H4 (cell line): ENCODE data around the gene CRACR2A. TPM values are rescaled to one million over a fixed set of nuclear protein-coding genes. Genes with fewer than 3 reads are reported as not detected.

Source experiments
- DNase-seq: peaks from one replicate; pipeline ENCODE4 v3.0.0-alpha.2; 2015; ENCODE audit warnings: low spot score
- total RNA-seq: library from RNA; depleted of rRNA; stranded (reverse); fragments of >200 nt; shearing (Covaris generic); gene quantifications from 2 replicates; pipeline ENCODE4 v1.2.3, GENCODE V29; 2014

The CRACR2A gene
- total RNA-seq, 1 experiment from 2014 or later = 0.10 TPM

DNA sequence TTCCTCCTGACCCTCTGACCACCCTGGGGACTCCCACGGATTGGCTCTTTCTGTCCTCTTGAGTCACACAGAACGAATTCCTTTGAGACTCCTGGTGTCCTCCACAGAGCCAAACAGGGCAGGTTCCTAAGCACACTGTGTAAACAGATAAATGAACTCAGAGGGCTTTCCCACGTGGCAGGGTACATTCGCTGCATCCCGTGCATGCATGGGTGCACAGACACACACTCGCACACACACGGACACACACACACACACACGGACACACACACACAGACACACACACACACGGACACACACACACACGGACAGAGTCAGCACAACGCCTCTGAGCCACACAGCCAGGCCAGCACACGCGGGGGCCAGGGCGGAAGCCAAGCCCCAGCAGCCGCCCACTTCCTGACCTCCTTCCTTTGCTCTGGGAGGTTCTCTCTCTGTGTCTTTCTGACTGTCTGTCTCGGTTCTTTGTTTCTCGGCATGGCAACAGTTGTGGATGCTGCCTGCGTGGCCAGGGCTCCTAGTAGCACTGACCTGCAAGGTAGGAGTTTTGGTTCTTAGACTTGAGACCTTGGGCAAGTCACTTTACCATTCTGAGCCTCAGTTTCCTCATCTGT is 706 bp downstream of the CRACR2A start:
- DNase-seq = no peak

DNA sequence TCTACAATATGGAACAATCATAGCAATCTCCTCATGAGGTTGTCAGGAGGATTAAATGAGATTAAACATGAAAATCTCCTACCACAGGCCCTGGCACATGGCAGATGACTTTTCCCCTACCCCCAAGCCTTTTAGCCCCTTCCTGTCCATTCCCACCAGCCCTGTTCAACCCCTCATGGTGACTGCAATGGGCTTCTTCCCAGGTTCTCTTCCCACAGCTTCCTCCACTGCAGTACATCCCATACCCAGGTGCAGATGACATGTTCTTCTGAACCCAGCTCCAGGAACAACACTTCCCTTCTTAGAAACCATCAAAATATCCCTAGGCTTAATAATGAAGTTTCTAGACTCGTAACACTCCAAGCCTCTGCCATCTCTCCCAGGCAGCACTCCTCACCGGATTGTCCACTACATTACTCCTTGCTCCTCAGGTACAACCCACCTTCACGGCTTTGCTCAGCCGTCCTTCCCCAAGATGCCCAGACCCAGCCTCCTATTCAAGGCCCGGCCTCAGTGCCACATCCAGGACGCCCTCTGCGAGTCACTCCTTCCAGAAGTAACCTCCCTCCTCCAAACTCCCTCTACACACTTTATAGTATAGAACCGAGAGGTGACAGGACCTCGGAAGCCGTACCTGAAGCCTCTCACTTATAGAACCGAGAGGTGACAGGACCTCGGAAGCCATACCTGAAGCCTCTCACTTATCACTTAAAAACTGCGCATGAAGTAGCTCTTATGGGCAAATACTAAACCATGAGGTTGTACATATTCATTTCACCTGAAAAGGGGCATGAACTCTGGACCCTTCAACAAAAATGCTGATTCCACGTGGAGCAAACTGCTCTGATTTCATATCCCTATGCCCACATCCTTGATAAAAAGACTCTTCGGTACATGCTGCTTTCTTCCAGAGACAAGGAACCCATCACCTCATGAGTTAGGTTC is 1.5 kb downstream of the CRACR2A start:
- no peak for DNase-seq

DNA sequence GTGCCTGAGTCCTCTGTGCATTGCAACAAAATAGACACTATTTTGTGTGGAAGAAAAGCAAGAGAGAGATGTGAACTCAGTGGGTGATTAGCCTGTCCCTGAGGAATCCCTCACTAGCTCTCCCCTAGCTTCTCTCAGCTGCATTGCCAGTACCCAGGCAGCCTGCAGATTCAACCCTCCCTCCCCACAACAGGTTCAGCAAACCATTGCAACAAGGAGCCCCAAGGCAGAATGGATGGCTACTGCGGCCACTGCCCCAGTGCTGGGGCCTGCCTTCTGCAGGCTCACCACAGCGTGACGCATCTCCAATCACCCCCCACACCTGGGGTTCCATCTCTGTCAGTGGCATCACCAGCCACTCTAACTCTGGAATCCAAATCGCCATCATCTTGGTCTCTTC is 2.3 kb downstream of the CRACR2A start:
- no peak for DNase-seq

DNA sequence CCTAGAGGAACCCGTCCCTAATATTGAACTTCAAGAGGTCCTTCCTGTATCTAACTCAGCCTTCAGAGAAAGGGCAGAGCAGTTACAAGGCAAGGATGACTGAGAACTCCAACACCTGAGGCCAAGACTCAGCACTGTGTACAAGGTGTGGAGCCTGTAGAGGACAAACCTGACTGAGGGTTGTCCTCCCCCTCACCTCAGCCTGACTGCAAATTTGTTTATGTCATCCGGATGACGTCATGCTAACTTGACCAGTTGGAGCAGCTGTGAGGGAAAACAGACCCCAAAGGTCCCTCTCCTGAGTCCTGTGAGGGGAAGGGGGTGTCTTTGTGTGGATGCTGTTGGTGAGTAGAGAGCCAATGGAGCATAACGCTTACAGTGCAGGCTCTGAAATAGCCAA is 4.3 kb downstream of the CRACR2A start:
- peak; percentile 25 for DNase-seq

DNA sequence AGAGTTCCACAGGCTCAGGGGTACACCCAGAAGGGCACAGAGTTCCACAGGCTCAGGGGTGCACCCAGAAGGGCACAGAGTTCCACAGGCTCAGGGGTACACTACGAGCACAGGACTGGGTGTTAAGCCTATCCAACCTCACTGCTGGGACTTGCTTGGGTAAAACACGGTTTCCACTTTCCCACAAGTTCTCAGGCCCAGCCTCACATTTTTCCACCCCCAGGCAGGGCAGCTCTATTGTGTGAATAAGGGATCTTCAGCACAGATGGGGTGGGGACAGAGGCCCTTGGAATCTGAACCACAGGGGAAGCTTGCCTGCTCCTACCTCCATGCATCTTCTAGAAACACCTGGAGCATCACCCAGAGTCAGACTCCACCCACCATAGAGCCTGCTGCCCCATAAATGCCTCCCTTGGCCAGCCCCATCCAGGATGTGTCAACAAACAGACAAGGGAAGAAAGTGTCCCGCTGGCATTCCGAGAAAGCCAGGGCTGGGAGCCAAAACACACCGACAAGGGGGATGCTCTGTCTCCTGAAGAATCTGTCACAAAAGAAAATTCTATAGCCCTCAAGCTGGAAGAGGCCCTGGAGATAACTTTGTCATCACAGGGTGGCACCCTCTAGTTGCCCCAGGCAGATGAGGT is 4.8 kb downstream of the CRACR2A start:
- no peak for DNase-seq

DNA sequence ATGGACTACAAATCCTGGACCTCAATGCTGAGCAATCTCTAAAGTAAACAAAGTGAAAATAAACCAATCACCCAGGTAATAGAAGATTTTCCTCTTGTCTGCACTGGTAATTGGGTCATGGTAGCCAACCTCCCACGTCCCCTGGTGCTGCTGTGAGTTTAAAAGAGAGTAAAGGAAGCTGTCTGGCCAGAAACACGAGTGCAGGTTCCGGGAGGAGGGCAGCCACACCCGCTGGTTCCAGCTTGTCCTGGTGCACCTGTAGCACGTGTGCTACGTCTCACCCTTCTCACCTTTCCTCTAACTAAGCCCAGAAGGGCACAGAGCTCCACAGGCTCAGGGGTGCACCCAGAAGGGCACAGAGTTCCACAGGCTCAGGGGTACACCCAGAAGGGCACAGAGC is 5.4 kb downstream of the CRACR2A start:
- DNase-seq = no peak

DNA sequence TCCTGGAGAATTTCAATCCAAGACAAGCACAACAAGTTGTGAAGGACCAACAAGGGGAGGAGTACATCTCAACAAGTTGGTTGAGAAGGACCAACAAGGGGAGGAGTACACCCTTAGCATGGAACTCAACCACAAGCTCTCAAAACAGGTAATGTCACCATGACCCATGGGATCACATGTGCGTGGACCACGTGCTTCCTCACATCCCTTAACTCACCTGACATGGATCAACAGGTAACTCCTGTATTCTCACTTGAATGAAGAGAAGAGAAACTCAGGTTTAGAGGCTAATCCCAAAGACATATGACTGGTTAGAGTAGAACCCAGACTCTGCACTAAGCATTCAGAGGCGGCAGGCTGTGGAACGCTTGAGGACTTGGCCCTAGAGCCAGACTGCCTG is 6.2 kb downstream of the CRACR2A start:
- DNase-seq = no peak

DNA sequence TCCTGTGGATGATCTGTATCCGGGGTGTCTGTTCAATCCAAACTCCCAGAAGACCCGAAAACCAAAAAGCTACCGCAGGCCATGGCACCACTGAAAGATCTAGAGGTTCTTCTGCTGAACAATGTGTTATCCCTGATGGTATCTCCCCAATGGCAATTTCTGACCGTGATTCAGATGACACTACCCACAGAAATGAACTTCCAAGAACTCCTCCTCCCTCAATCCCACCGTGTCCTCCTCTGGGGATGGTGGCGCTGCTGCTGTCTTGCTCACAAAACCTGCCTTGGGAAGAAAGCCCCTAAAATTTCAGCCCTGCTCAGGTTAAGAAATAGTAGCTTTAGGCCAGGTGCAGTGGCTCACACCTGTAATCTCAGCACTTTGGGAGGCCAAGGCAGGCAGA is 7.8 kb downstream of the CRACR2A start:
- no peak for DNase-seq

DNA sequence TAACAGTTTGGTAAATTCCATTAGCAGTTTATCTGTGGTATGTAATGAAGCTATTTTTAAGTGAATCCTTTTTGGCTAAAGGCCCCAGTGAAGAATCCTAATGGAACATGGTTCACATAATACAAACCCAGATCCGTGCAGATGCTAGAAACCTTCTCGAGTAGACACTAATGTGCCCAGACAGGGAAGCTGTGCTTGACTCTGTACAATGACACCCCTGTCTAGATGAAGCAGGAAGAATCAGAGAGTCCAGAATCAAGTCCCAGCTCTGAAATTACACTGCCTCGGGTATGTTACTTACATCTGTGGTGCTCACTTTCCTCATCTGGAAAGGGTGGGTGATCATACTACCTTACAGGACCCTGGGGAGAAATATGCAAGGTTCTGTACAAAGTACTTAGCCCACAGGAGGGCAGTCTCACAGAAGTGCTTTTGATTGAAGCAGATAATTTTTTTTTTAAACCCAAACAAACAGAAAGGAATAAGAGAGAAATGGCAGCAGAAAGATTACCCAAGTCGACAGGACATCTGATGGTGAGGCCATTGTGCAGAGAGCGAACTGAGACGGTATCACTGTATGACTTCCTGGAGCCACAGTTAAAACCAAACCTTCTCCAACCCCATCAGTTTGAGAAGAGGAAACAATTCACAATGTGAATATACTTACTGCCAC is 8.5 kb downstream of the CRACR2A start:
- no peak for DNase-seq

DNA sequence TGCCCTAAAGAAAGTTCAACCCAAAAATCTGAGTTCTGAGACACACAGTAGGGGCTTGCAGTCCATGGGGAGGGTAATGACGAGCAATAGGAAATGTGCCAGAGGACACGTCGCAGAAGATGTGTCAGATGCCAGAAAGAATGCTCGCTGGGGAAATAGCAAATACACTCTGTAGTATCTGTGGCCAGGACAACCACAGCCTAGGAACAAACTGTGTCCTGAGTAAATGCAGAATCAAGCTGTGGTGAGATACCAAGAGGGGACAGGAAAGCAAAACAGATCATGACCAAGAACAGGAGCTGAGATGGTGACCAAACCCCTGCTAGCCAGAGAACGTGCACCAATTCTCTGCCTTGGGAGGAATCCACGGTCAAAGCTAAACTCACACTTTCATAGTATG is 9.1 kb downstream of the CRACR2A start:
- DNase-seq = no peak

DNA sequence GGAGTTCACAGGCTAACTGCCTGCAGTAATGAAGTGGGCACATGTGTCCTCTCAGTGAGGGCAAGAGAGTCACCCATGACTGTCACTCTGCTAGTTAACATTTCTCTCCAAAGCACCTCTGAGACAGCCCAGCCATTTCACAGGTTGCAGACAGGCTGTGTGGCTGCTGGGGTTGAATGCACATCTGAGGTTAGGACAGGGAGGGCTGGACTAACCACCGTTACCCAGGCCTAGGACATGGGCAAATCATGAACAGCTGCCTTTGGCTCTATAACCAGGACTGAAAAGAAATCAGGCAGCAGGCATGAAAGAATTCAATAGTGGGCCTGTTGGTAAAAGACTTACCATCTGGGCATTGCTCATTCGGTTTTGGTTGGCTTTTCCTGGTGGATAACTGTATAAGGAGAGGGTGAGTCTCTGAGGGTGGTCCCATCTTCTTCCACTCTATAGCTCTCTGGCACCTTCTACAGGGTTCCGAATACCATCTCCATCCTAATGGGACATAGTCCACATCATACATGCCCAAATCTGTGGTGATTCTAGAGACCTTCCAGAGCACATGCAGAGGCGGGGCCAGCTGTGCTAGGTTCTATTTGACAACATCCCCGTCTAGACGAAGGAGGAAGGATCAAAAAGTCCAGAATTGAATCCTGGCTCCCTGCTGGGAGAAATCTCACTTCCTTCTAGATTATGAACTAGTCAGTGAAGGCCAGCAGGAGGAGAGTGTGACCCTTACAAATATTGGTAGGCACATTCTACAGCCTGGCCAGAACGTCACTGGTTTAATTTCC is 10.8 kb downstream of the CRACR2A start:
- no peak for DNase-seq

DNA sequence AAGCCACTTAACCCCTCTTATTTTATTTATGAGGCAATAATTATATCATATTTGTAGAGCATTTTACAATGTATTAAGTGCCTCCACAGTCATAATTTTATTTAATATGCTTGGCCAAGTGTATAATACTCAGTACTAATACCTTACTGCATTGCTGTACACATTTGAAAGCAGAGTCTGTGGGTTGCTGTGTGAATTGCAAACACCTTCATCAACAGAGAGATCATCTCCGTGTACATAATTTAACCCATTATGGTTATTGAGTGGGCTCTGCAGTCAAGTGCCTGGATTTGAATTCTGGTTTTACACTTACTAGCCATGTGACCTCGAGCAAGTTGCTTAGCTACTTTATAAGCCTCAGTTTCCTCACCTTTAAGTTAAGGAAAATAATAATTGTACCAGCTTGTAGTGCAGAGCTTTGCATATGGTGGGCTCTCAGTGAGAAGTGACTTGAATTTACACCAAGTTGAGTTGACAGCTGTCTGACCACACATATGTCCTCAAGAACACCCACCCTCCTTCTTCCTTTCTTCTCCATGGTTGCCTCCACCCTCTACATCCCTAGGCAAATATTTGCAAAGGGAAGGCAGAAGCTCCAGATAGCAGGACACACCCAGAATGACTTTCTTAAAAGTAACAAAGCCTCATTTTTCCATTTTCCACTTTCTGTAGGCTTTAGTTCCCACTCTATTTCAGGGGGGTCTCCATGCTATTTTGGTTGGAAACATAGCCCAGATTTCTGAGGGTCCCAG is 12.3 kb downstream of the CRACR2A start:
- no peak for DNase-seq

DNA sequence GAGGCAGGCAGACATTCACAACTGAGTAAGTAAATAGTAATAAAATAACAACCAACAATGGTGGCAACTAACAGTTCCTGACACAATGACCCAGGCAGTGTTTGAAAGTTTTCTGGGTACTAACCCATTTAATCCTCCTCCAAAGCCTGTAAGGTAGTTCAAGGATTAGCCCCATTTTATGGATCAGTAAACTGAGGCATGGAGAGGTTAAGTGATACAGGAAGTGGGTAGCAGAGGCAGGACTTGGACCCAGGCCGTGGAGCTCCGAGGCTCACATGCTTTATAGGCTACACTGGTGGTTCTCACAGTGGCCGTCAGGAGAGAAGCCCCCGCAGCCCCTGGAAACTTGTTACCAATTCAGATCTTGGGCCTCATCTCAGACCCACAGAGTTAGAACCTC is 17.5 kb downstream of the CRACR2A start:
- DNase-seq = no peak

DNA sequence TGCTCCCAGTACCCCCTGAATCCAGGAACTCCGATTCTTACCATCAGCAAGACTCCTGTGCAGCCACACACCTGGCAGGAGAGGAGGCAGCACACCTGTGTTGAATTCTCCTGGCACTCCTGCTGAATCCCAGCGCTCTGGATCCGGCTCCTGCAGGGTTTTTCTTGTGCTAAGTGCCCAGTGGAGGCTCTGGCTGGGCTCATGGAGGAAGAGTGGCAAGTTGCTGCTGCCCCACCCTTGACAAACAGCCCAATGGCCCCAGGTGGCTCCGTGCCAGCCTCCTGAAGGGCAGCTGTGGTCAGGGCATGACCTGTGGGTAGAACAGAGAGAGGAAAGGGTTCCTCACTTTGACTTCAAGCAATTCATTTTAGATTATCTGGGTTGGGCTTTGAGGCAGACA is 20.0 kb downstream of the CRACR2A start:
- no peak for DNase-seq

DNA sequence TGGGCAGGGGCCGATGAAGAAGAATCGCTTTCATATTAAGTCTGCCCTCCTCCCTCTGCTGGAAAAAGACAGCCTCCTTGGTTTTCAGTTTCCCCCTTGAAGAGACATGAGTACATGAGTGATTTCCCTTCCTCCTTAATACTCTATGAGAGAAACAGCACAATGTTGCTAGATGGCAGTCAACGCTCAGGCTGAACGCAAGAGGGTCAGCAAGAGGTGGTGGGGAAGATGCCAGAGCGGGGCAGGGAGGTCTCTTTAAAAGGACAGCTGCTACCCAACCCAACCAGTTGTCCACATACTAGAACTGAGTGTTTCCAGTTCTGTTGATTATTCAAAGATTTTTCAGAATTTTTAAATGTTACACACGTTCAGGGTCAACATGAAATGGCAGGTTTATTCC is 22.8 kb downstream of the CRACR2A start:
- DNase-seq = no peak

DNA sequence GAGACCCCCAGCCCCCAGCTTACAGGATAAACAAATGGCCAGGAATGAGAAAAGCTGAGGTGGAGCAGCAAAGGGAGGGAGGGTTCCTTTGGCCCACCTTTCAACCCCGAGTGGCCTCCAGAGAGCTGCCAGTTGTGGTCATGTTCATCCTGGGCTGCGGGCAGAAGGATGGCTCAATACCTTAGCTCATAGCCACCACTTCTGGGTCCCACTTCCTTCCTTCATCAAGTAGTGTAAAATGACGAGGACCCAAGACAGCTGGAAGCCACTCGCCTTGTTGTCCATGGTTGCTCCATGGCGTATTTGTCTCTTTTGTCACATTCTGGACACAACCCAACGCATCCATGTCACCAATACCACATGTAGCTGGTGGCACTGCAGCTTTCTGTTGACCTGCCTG is 24.2 kb downstream of the CRACR2A start:
- DNase-seq = peak; percentile 85

DNA sequence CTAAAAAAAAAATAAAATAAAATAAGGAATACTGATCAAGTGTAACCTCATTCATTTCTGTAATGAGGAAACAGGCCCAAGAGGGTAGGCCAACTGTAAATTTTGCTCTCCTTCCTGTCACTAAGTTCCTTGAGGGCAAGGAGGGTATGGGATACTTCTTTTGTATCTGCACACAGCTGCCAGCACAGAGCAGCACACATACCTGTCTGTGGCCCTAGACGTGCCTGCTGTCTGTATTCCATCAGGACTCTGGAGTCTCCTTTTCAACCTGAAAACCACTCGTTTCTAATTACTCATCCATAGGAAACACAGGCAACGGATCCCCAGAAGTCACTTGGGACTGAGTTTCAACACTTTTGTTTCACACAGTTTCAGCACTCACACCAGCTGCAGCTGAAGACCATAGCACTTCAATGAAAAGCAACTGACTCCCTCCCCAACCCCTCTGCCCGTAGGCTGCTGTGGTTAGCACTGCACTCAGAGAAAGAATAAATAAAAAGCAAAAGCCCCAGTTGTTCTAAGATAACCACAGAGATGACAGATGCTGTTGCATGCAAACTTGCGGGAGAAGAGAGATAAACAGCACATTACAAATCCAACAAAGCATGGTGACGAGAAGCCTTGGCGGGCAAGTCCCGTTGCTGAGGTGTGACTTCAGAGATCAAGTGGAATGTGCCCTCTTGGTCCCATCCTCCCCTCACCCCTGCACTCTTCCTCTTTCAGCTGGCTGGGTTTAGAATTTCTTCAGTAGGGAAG is 24.9 kb downstream of the CRACR2A start:
- DNase-seq = peak; percentile 96

DNA sequence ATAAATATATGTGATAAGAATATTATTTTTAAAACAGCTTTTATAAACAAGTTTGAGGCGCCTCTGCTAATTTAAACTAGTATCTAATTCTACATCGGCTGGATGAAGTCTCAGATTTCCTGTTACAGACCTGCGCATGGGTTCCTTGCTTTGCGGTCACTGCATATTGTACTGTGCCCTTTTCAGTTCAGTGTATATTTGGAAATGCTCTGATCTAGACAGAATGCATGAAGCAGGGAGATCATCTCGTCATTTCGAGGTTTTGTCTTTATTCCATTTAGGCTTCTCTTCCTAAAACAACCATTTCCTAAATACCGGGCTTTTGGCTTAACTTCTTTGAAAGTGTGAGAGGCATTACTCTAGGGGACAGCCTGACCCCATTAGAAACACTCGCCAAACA is 25.6 kb downstream of the CRACR2A start:
- DNase-seq = no peak

DNA sequence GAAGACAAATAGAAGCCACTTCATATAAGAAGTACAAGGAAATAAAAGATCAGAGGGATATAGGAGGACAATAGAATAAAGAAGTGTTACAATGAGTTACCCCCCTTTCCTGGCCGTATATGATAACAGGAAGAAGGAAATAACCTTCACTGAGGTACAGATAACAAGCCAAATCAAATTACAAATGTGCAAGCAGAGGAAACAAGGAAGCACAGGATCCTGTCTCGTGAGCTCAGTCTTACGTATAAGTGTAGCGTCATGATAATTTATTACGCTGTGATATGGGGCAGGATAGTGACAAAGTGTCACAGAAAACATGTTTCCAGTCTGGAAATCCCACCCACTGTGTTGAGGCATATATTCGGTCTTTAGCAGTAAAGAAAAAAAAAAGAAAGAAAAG is 26.5 kb downstream of the CRACR2A start:
- DNase-seq = no peak
